HL-60 (cell line): ENCODE data around the gene HRC.

Experiments
- DNase-seq, 2 experiments: peaks; one replicate each; pipeline ENCODE4 v3.0.0-alpha.2; 2010 to 2020; ENCODE audit warnings: low read depth in 1 of 2, low spot score in 1 of 2
- H3K27ac ChIP-seq: fragments of 250-450 bp; sonication (Bioruptor Pico); replicated peaks from 2 replicates; pipeline ENCODE4 v1.5.1; 2020; ENCODE audit warnings: mild to moderate bottlenecking, moderate library complexity
- H3K27me3 ChIP-seq: fragments of 250-450 bp; sonication (Bioruptor Pico); 2 replicates; pipeline ENCODE4 v1.5.1; 2021; ENCODE audit warnings: mild to moderate bottlenecking, moderate library complexity; ENCODE audit not compliant: insufficient read depth, poor library complexity, severe bottlenecking
- H3K4me3 ChIP-seq: replicated peaks from 2 replicates; pipeline ENCODE4 v1.5.1; 2011; ENCODE audit warnings: mild to moderate bottlenecking, control low read depth, low read length; ENCODE audit not compliant: insufficient read depth
- GABPA ChIP-seq: IDR thresholded peaks from 2 replicates; pipeline ENCODE4 v1.6.1; 2012; ENCODE audit warnings: low read depth
- POLR2AphosphoS5 ChIP-seq: IDR thresholded peaks from 2 replicates; pipeline ENCODE4 v1.6.1; 2012; ENCODE audit warnings: low read depth
- SPI1 ChIP-seq: IDR thresholded peaks from 2 replicates; pipeline ENCODE4 v1.6.1; 2012; ENCODE audit warnings: low read depth, mild to moderate bottlenecking, borderline replicate concordance
- TF ChIP-seq, protein P1 (sequence below): IDR thresholded peaks from 2 replicates; pipeline ENCODE4 v1.6.1; 2012; ENCODE audit warnings: low read depth; ENCODE audit not compliant: insufficient replicate concordance
- TF ChIP-seq, protein P2 (sequence below): IDR thresholded peaks from one replicate; pipeline ENCODE4 v1.5.1; 2011; ENCODE audit warnings: low read length, control low read depth, inconsistent platforms; ENCODE audit not compliant: insufficient read depth

Gene HRC

DNA sequence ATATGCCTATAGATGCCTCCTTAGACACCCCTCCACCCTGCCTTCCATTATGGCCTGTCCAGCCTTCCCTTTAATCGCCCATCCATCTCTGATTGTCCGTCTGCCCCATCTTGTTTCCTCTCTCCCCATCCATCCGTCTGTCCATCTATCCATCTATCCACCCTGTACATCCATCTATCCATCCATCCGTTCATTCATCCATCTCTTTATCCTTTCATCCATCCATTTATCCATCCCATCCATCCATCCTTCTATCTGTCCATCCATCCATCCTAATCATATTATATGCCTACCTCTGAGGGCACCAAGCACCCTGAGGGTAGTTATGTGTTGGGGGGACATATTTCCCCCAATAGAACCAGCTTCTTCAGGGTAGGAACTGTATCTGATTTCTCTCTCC is 25.5 kb upstream of the HRC start:
- Histone ChIP-seq H3K27me3 (no peaks in the 10 kb centered on the region), H3K27ac (no peak overlapping the region), H3K4me3 (no peak overlapping the region)
- TF ChIP-seq, protein P1, sequence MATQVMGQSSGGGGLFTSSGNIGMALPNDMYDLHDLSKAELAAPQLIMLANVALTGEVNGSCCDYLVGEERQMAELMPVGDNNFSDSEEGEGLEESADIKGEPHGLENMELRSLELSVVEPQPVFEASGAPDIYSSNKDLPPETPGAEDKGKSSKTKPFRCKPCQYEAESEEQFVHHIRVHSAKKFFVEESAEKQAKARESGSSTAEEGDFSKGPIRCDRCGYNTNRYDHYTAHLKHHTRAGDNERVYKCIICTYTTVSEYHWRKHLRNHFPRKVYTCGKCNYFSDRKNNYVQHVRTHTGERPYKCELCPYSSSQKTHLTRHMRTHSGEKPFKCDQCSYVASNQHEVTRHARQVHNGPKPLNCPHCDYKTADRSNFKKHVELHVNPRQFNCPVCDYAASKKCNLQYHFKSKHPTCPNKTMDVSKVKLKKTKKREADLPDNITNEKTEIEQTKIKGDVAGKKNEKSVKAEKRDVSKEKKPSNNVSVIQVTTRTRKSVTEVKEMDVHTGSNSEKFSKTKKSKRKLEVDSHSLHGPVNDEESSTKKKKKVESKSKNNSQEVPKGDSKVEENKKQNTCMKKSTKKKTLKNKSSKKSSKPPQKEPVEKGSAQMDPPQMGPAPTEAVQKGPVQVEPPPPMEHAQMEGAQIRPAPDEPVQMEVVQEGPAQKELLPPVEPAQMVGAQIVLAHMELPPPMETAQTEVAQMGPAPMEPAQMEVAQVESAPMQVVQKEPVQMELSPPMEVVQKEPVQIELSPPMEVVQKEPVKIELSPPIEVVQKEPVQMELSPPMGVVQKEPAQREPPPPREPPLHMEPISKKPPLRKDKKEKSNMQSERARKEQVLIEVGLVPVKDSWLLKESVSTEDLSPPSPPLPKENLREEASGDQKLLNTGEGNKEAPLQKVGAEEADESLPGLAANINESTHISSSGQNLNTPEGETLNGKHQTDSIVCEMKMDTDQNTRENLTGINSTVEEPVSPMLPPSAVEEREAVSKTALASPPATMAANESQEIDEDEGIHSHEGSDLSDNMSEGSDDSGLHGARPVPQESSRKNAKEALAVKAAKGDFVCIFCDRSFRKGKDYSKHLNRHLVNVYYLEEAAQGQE, result no peak
- TF ChIP-seq GABPA (no peak), POLR2AphosphoS5 (no peak), SPI1 (no peak)
- TF ChIP-seq, protein P2, sequence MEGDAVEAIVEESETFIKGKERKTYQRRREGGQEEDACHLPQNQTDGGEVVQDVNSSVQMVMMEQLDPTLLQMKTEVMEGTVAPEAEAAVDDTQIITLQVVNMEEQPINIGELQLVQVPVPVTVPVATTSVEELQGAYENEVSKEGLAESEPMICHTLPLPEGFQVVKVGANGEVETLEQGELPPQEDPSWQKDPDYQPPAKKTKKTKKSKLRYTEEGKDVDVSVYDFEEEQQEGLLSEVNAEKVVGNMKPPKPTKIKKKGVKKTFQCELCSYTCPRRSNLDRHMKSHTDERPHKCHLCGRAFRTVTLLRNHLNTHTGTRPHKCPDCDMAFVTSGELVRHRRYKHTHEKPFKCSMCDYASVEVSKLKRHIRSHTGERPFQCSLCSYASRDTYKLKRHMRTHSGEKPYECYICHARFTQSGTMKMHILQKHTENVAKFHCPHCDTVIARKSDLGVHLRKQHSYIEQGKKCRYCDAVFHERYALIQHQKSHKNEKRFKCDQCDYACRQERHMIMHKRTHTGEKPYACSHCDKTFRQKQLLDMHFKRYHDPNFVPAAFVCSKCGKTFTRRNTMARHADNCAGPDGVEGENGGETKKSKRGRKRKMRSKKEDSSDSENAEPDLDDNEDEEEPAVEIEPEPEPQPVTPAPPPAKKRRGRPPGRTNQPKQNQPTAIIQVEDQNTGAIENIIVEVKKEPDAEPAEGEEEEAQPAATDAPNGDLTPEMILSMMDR, result no peak
- DNase-seq, result no peak

DNA sequence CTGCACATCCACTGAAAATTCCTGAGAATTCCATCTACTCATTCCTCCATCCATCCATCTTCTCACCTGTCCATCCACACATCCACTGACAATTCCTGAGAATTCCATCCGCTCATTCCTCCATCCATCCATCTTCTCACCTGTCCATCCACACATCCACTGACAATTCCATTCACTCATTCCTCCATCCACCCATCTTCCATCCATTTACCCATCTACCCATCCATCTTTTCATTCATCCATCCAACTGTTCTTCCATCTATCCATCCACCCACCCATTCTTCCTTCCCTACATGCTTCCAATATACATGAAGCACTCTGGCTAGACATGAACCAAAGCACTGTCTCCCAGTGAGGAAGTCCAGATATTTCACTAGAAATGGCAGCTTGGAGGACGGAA is 18.0 kb upstream of the HRC start:
- no peak for DNase-seq
- H3K4me3 ChIP-seq, result no peak overlapping the region
- H3K27me3 ChIP-seq, result no peaks in the 10 kb centered on the region
- TF ChIP-seq GABPA, result no peak
- TF ChIP-seq SPI1, result no peak
- TF ChIP-seq, protein P2, result no peak
- TF ChIP-seq, protein P1, result no peak
- no peak for TF ChIP-seq POLR2AphosphoS5
- no peak overlapping the region for H3K27ac ChIP-seq

DNA sequence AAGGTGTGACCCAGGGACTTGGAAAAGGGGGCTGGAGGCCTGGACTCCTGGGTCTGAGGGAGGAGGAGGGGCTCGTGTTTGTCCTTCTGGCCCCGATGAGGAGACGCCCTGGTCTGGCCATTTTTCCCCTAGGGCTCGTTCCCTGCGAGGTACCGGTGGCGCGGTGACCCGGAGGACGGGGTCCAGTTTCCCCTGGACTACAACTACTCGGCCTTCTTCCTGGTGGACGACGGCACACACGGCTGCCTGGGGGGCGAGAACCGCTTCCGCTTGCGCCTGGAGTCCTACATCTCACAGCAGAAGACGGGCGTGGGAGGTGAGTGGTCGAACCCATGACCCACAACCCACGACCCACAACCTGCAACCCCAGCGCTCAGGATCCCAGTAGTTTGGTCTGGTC is 13.2 kb upstream of the HRC start:
- no peaks in the 10 kb centered on the region for H3K27me3 ChIP-seq
- H3K27ac ChIP-seq, result no peak overlapping the region
- TF ChIP-seq POLR2AphosphoS5 (no peak), SPI1 (no peak), GABPA (no peak)
- TF ChIP-seq, protein P1, result no peak
- TF ChIP-seq, protein P2, result no peak
- H3K4me3 ChIP-seq, result no peak overlapping the region
- DNase-seq, result no peak
